ENCODE data around the gene PDE6B. TPM values are rescaled to one million over a fixed set of nuclear protein-coding genes. Genes with fewer than 3 reads are reported as not detected.
"Not testable (repeated sequence)": the region's sequence is repeated elsewhere in the genome, so short reads cannot be mapped to it uniquely, and the experiment has no call there.

Gene PDE6B
- total RNA-seq, 1 donor from 2014 or later: 15.1 TPM

GRCh38 chr4:635851-636627, 10.7 kb downstream of the PDE6B start:
- no peak for DNase-seq (ENCODE audit: low spot score)

GRCh38 chr4:636628-637159, 11.3 kb downstream of the PDE6B start:
- no peak for DNase-seq (ENCODE audit: low spot score)

- DNase-seq (ENCODE audit: low spot score): no peak
Measured at GRCh38 chr4:637536-638280, 12.3 kb downstream of the PDE6B start.

GRCh38 chr4:642366-642765, 17.0 kb downstream of the PDE6B start:
- DNase-seq (ENCODE audit: low spot score): not testable (repeated sequence)

GRCh38 chr4:646460-646859, 21.1 kb downstream of the PDE6B start:
- DNase-seq (ENCODE audit: low spot score): no peak

- no peak for DNase-seq (ENCODE audit: low spot score)
Measured at GRCh38 chr4:647481-647880, 22.1 kb downstream of the PDE6B start.

GRCh38 chr4:648579-649292, 23.4 kb downstream of the PDE6B start:
- DNase-seq (ENCODE audit: low spot score): no peak

- no peak for DNase-seq (ENCODE audit: low spot score)
Measured at GRCh38 chr4:649293-649625, 23.9 kb downstream of the PDE6B start.

GRCh38 chr4:649751-650310, 24.5 kb downstream of the PDE6B start:
- no peak for DNase-seq (ENCODE audit: low spot score)

GRCh38 chr4:650461-650860, 25.1 kb downstream of the PDE6B start:
- DNase-seq (ENCODE audit: low spot score): no peak

- no peak for DNase-seq (ENCODE audit: low spot score)
Measured at GRCh38 chr4:650951-651883, 25.8 kb downstream of the PDE6B start.

- DNase-seq (ENCODE audit: low spot score): no peak
Measured at GRCh38 chr4:651884-652642, 26.7 kb downstream of the PDE6B start.

GRCh38 chr4:653080-653821, 27.9 kb downstream of the PDE6B start:
- no peak for DNase-seq (ENCODE audit: low spot score)

GRCh38 chr4:653831-654502, 28.6 kb downstream of the PDE6B start:
- DNase-seq (ENCODE audit: low spot score): no peak

GRCh38 chr4:654503-654845, 29.1 kb downstream of the PDE6B start:
- DNase-seq (ENCODE audit: low spot score): no peak

GRCh38 chr4:654871-655463, 29.6 kb downstream of the PDE6B start:
- DNase-seq (ENCODE audit: low spot score): no peak

GRCh38 chr4:655464-656151, 30.2 kb downstream of the PDE6B start:
- DNase-seq (ENCODE audit: low spot score): no peak

Data from ureter (tissue), 1 donor.